ENCODE measurements around the gene NRIP1. TPM values are rescaled to one million over a fixed set of nuclear protein-coding genes. Genes with fewer than 3 reads are reported as not detected.

NRIP1 gene
- total RNA-seq, 1 donor from 2014 or later, result 59.1 TPM

DNA sequence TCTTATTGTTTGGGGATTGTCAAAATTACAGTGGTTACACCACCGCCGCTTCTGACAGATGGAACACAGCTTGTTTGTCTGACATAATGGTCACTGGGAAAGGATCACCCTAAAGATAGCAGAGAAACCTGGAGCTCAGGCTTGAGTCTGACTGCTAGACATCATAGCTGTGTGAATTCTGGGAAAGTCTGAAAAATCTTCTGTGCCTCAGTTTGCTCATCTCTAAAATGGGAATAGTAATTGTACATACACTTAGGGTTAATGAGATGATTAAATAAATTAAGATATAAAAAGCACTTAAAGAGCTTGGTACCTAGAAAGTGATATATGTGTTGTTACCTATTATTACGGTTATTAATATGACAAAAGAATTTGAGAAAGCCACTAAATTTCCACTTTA, 39.7 kb upstream of the NRIP1 start:
- H3K36me3 Mint-ChIP-seq, result no peaks in the 10 kb centered on the region
- Histone ChIP-seq H3K27ac (no peak overlapping the region), H3K36me3 (no peaks in the 10 kb centered on the region), H3K4me1 (no peaks in the 10 kb centered on the region), H3F3A (ENCODE audit: low read depth) (no peaks in the 10 kb centered on the region), H3K4me2 (no peak overlapping the region), H3K27me3 (no peaks in the 10 kb centered on the region), H2AFZ (replicated peaks) (no peak overlapping the region), H4K20me1 (ENCODE audit: low read depth) (no peaks in the 10 kb centered on the region), H3K9me3 (ENCODE audit: low read depth) (no peaks in the 10 kb centered on the region), H3K9ac (no peak overlapping the region), H3K79me2 (ENCODE audit: low read depth) (no peaks in the 10 kb centered on the region), H3K4me3 (no peak overlapping the region)
- H3K27ac Mint-ChIP-seq, result no peak overlapping the region
- no peak overlapping the region for H3K4me3 Mint-ChIP-seq
- TF ChIP-seq CTCF (IDR thresholded peaks at IDR 0.05), result no peak
- no peak for TF ChIP-seq EZH2 (IDR thresholded peaks at IDR 0.05)
- peaks cover 6% of the 10 kb centered on the region for H3K4me1 Mint-ChIP-seq
- DNase-seq (ENCODE audit: low spot score), result no peak
- no peaks in the 10 kb centered on the region for H3K9me3 Mint-ChIP-seq
- H3K27me3 Mint-ChIP-seq (ENCODE audit: insufficient read depth, low read depth), result peaks cover 4% of the 10 kb centered on the region

DNA sequence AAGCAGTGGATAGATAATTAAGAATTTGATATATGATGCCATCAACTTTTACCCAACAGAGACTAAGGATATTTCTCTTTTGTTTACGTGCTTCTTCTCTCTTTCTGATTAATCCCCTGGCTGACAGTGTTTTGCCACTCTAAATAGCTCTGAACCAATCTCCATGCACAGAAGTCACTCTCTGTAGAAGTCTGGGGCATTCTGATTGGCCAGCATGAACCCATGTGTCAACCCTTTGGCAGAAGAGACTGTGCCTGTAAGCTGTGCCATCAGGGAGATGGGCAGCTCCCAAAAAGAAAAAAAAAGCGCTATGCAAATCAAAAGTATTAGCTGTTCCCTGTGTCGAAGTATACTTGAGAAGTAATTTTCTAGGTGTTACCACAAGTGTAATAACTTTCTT, 34.1 kb upstream of the NRIP1 start:
- Histone ChIP-seq H3K4me2 (no peak overlapping the region), H3K36me3 (no peaks in the 10 kb centered on the region), H3K4me3 (no peak overlapping the region), H3K4me1 (peaks cover 9% of the 10 kb centered on the region), H2AFZ (replicated peaks) (no peak overlapping the region), H3F3A (ENCODE audit: low read depth) (no peaks in the 10 kb centered on the region), H3K27me3 (no peaks in the 10 kb centered on the region), H4K20me1 (ENCODE audit: low read depth) (no peaks in the 10 kb centered on the region), H3K79me2 (ENCODE audit: low read depth) (no peaks in the 10 kb centered on the region), H3K9me3 (ENCODE audit: low read depth) (no peaks in the 10 kb centered on the region), H3K9ac (no peak overlapping the region), H3K27ac (no peak overlapping the region)
- no peak overlapping the region for H3K27ac Mint-ChIP-seq
- H3K27me3 Mint-ChIP-seq (ENCODE audit: insufficient read depth, low read depth), result no peaks in the 10 kb centered on the region
- H3K4me1 Mint-ChIP-seq, result peaks cover 27% of the 10 kb centered on the region
- DNase-seq (ENCODE audit: low spot score), result no peak
- TF ChIP-seq CTCF (IDR thresholded peaks at IDR 0.05) (no peak), EZH2 (IDR thresholded peaks at IDR 0.05) (no peak), EZH2phosphoT487 (IDR thresholded peaks at IDR 0.05) (no peak)
- no peaks in the 10 kb centered on the region for H3K36me3 Mint-ChIP-seq
- H3K9me3 Mint-ChIP-seq, result peaks cover 2% of the 10 kb centered on the region
- no peak overlapping the region for H3K4me3 Mint-ChIP-seq

DNA sequence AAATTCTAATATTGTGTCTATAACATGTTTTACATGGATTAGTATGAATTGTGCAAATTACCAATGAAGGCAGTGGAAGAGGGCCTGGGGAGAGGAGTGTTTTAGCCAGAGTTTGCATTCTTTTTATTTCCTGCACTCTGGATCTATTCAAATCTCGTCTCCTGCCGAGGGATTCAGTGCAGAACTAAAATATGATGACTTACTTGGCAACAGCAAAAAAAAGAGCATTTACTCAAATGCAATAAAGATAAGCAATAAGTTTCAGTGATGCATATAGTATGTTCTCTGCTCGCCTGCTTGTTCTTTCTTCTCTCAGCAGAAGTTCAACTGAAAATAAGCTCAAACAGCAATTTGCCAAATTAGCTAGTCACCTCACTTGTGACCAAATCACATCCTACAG, 33.4 kb upstream of the NRIP1 start:
- no peak overlapping the region for H3K4me3 ChIP-seq
- H3K36me3 Mint-ChIP-seq, result no peaks in the 10 kb centered on the region
- no peaks in the 10 kb centered on the region for H3K27me3 ChIP-seq
- DNase-seq (ENCODE audit: low spot score), result no peak
- H3K36me3 ChIP-seq, result no peaks in the 10 kb centered on the region
- H3K9ac ChIP-seq, result no peak overlapping the region
- H2AFZ ChIP-seq (replicated peaks), result no peak overlapping the region
- peaks cover 9% of the 10 kb centered on the region for H3K4me1 ChIP-seq
- H3F3A ChIP-seq (ENCODE audit: low read depth), result no peaks in the 10 kb centered on the region
- H3K9me3 ChIP-seq (ENCODE audit: low read depth), result no peaks in the 10 kb centered on the region
- H3K9me3 Mint-ChIP-seq, result peaks cover 9% of the 10 kb centered on the region
- no peaks in the 10 kb centered on the region for H4K20me1 ChIP-seq (ENCODE audit: low read depth)
- no peaks in the 10 kb centered on the region for H3K79me2 ChIP-seq (ENCODE audit: low read depth)
- H3K27me3 Mint-ChIP-seq (ENCODE audit: insufficient read depth, low read depth), result no peaks in the 10 kb centered on the region
- H3K4me2 ChIP-seq, result no peak overlapping the region
- no peak overlapping the region for H3K4me3 Mint-ChIP-seq
- no peak overlapping the region for H3K27ac Mint-ChIP-seq
- TF ChIP-seq CTCF (IDR thresholded peaks at IDR 0.05), result no peak
- no peak for TF ChIP-seq EZH2phosphoT487 (IDR thresholded peaks at IDR 0.05)
- no peak for TF ChIP-seq EZH2 (IDR thresholded peaks at IDR 0.05)
- H3K4me1 Mint-ChIP-seq, result peaks cover 27% of the 10 kb centered on the region
- H3K27ac ChIP-seq, result no peak overlapping the region

- Mint-ChIP-seq H3K4me1 (peaks cover 27% of the 10 kb centered on the region), H3K27ac (no peak overlapping the region), H3K36me3 (no peaks in the 10 kb centered on the region), H3K27me3 (ENCODE audit: insufficient read depth, low read depth) (no peaks in the 10 kb centered on the region), H3K9me3 (peaks cover 9% of the 10 kb centered on the region), H3K4me3 (no peak overlapping the region)
- no peak overlapping the region for H3K4me2 ChIP-seq
- no peaks in the 10 kb centered on the region for H3K9me3 ChIP-seq (ENCODE audit: low read depth)
- no peaks in the 10 kb centered on the region for H3K36me3 ChIP-seq
- no peak overlapping the region for H3K27ac ChIP-seq
- no peak overlapping the region for H2AFZ ChIP-seq (replicated peaks)
- H3K27me3 ChIP-seq, result no peaks in the 10 kb centered on the region
- H3K79me2 ChIP-seq (ENCODE audit: low read depth), result no peaks in the 10 kb centered on the region
- no peak for DNase-seq (ENCODE audit: low spot score)
- no peak for TF ChIP-seq CTCF (IDR thresholded peaks at IDR 0.05)
- TF ChIP-seq EZH2phosphoT487 (IDR thresholded peaks at IDR 0.05), result no peak
- no peak for TF ChIP-seq EZH2 (IDR thresholded peaks at IDR 0.05)
- no peak overlapping the region for H3K4me3 ChIP-seq
- no peaks in the 10 kb centered on the region for H4K20me1 ChIP-seq (ENCODE audit: low read depth)
- H3F3A ChIP-seq (ENCODE audit: low read depth), result no peaks in the 10 kb centered on the region
- no peak overlapping the region for H3K9ac ChIP-seq
- peaks cover 9% of the 10 kb centered on the region for H3K4me1 ChIP-seq
Observed at GRCh38 chr21:15097580-15097979, 32.8 kb upstream of the NRIP1 start.
